Skeletal muscle satellite cell (primary cell): ENCODE results near the gene PI4KB.

Source experiments
- H3K27me3 ChIP-seq: 2 replicates; pipeline ENCODE4 v1.7.0; 2013; ENCODE audit warnings: low read length; ENCODE audit not compliant: control insufficient read depth, insufficient read depth
- H3K36me3 ChIP-seq: 2 replicates; pipeline ENCODE4 v1.7.0; 2013; ENCODE audit warnings: mild to moderate bottlenecking, control low read depth, low read length; ENCODE audit not compliant: insufficient read depth
- H3K4me1 ChIP-seq: 2 replicates; pipeline ENCODE4 v1.7.0; 2013; ENCODE audit warnings: low read length; ENCODE audit not compliant: control insufficient read depth, insufficient read depth
- H3K4me2 ChIP-seq: 2 replicates; pipeline ENCODE4 v1.7.0; 2013; ENCODE audit warnings: mild to moderate bottlenecking, low read length
- H3K4me3 ChIP-seq: 2 replicates; pipeline ENCODE4 v1.7.0; 2013; ENCODE audit warnings: low read length
- H3K9ac ChIP-seq: 2 replicates; pipeline ENCODE4 v1.7.0; 2013; ENCODE audit warnings: mild to moderate bottlenecking, low read depth, low read length, moderate library complexity
- H3K9me3 ChIP-seq: replicated peaks from 2 replicates; pipeline ENCODE4 v1.7.0; 2013; ENCODE audit warnings: mild to moderate bottlenecking, control low read depth, low read length

Gene PI4KB

GRCh38 chr1:151292207-151293030 lies 34.8 kb downstream of the PI4KB start:
- Histone ChIP-seq H3K27me3 (no peaks in the 10 kb centered on the region), H3K4me1 (no peaks in the 10 kb centered on the region), H3K36me3 (peaks cover 85% of the 10 kb centered on the region), H3K9ac (no peak overlapping the region), H3K9me3 (no peaks in the 10 kb centered on the region), H3K4me3 (no peak overlapping the region), H3K4me2 (no peak overlapping the region)

GRCh38 chr1:151290709-151291303 lies 36.4 kb downstream of the PI4KB start:
- no peak overlapping the region for H3K4me3 ChIP-seq
- peaks cover 94% of the 10 kb centered on the region for H3K36me3 ChIP-seq

GRCh38 chr1:151289991-151290708 lies 37.1 kb downstream of the PI4KB start:
- no peak overlapping the region for H3K9ac ChIP-seq
- H3K4me3 ChIP-seq, result no peak overlapping the region
- H3K36me3 ChIP-seq, result peaks cover 89% of the 10 kb centered on the region
- H3K27me3 ChIP-seq, result no peaks in the 10 kb centered on the region
- H3K9me3 ChIP-seq, result no peaks in the 10 kb centered on the region
- H3K4me1 ChIP-seq, result no peaks in the 10 kb centered on the region
- no peak overlapping the region for H3K4me2 ChIP-seq

More at GRCh38 chr1:151290709-151291303, 36.4 kb downstream of the PI4KB start:
- Histone ChIP-seq H3K4me1 (no peaks in the 10 kb centered on the region), H3K27me3 (no peaks in the 10 kb centered on the region), H3K9ac (no peak overlapping the region), H3K9me3 (no peaks in the 10 kb centered on the region), H3K4me2 (no peak overlapping the region)

GRCh38 chr1:151289080-151289935 lies 37.9 kb downstream of the PI4KB start:
- no peak overlapping the region for H3K9ac ChIP-seq
- no peaks in the 10 kb centered on the region for H3K9me3 ChIP-seq
- peaks cover 81% of the 10 kb centered on the region for H3K36me3 ChIP-seq
- H3K27me3 ChIP-seq, result no peaks in the 10 kb centered on the region
- no peak overlapping the region for H3K4me3 ChIP-seq
- no peak overlapping the region for H3K4me2 ChIP-seq
- no peaks in the 10 kb centered on the region for H3K4me1 ChIP-seq

- H3K4me3 ChIP-seq, result no peak overlapping the region
- H3K9me3 ChIP-seq, result no peaks in the 10 kb centered on the region
- H3K36me3 ChIP-seq, result peaks cover 73% of the 10 kb centered on the region
- no peak overlapping the region for H3K4me2 ChIP-seq
- no peak overlapping the region for H3K9ac ChIP-seq
- peaks cover 8% of the 10 kb centered on the region for H3K4me1 ChIP-seq
- H3K27me3 ChIP-seq, result no peaks in the 10 kb centered on the region
Observed at GRCh38 chr1:151288502-151288901, 38.7 kb downstream of the PI4KB start.

GRCh38 chr1:151287767-151288500 lies 39.3 kb downstream of the PI4KB start:
- Histone ChIP-seq H3K36me3 (peaks cover 67% of the 10 kb centered on the region), H3K4me3 (no peak overlapping the region), H3K4me2 (no peak overlapping the region), H3K9ac (no peak overlapping the region), H3K27me3 (no peaks in the 10 kb centered on the region), H3K9me3 (no peaks in the 10 kb centered on the region), H3K4me1 (peaks cover 14% of the 10 kb centered on the region)

GRCh38 chr1:151287341-151287699 lies 39.9 kb downstream of the PI4KB start:
- H3K4me1 ChIP-seq, result peaks cover 15% of the 10 kb centered on the region
- H3K4me3 ChIP-seq, result no peak overlapping the region
- no peaks in the 10 kb centered on the region for H3K27me3 ChIP-seq
- peaks cover 61% of the 10 kb centered on the region for H3K36me3 ChIP-seq
- no peak overlapping the region for H3K9ac ChIP-seq
- no peaks in the 10 kb centered on the region for H3K9me3 ChIP-seq
- H3K4me2 ChIP-seq, result no peak overlapping the region

GRCh38 chr1:151286619-151287340 lies 40.4 kb downstream of the PI4KB start:
- H3K9me3 ChIP-seq, result no peaks in the 10 kb centered on the region
- H3K4me2 ChIP-seq, result no peak overlapping the region
- peaks cover 56% of the 10 kb centered on the region for H3K36me3 ChIP-seq
- no peak overlapping the region for H3K4me3 ChIP-seq
- H3K4me1 ChIP-seq, result peaks cover 15% of the 10 kb centered on the region
- no peak overlapping the region for H3K9ac ChIP-seq
- H3K27me3 ChIP-seq, result no peaks in the 10 kb centered on the region

- H3K4me1 ChIP-seq, result peaks cover 15% of the 10 kb centered on the region
- H3K36me3 ChIP-seq, result peaks cover 33% of the 10 kb centered on the region
- no peaks in the 10 kb centered on the region for H3K9me3 ChIP-seq
- H3K27me3 ChIP-seq, result no peaks in the 10 kb centered on the region
- peak overlapping the region; percentile 95 for H3K4me3 ChIP-seq
- peak overlapping the region; percentile 88 for H3K9ac ChIP-seq
- peak overlapping the region; percentile 99 for H3K4me2 ChIP-seq
Observed at GRCh38 chr1:151284013-151284577, 43.1 kb downstream of the PI4KB start.
